HL-60 (cell line): Measurements from ENCODE around the gene SORL1.

Source experiments
- CTCF ChIP-seq: IDR thresholded peaks from one replicate; pipeline ENCODE4 v1.5.1; 2011; ENCODE audit warnings: low read length, control low read depth, inconsistent platforms; ENCODE audit not compliant: insufficient read depth
- GABPA ChIP-seq: IDR thresholded peaks from 2 replicates; pipeline ENCODE4 v1.6.1; 2012; ENCODE audit warnings: low read depth
- POLR2AphosphoS5 ChIP-seq: IDR thresholded peaks from 2 replicates; pipeline ENCODE4 v1.6.1; 2012; ENCODE audit warnings: low read depth
- SPI1 ChIP-seq: IDR thresholded peaks from 2 replicates; pipeline ENCODE4 v1.6.1; 2012; ENCODE audit warnings: low read depth, mild to moderate bottlenecking, borderline replicate concordance
- TF ChIP-seq, protein P1 (sequence below): IDR thresholded peaks from 2 replicates; pipeline ENCODE4 v1.6.1; 2012; ENCODE audit warnings: low read depth; ENCODE audit not compliant: insufficient replicate concordance

DNA sequence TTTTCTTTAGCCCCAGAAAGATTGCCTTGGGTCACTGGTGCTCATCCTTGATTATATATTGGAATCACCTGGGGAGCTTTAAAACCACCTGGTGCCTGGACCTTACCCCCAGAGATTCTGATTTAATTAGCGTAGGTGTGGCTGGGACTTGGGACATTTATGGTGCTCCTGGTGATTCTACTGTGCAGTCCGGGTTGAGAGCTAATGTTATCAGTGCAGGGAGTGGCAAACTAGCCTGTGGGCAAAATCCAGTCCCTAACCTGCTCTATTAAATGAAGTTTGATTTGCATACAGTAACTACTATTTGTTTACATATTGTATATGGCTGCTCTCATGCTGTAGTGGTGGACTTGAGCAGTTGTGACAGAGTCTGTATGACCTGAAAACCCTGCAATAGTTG is 134.6 kb downstream of the SORL1 start:
- TF ChIP-seq POLR2AphosphoS5 (no peak), CTCF (no peak), SPI1 (no peak), GABPA (no peak)
- TF ChIP-seq, protein P1, sequence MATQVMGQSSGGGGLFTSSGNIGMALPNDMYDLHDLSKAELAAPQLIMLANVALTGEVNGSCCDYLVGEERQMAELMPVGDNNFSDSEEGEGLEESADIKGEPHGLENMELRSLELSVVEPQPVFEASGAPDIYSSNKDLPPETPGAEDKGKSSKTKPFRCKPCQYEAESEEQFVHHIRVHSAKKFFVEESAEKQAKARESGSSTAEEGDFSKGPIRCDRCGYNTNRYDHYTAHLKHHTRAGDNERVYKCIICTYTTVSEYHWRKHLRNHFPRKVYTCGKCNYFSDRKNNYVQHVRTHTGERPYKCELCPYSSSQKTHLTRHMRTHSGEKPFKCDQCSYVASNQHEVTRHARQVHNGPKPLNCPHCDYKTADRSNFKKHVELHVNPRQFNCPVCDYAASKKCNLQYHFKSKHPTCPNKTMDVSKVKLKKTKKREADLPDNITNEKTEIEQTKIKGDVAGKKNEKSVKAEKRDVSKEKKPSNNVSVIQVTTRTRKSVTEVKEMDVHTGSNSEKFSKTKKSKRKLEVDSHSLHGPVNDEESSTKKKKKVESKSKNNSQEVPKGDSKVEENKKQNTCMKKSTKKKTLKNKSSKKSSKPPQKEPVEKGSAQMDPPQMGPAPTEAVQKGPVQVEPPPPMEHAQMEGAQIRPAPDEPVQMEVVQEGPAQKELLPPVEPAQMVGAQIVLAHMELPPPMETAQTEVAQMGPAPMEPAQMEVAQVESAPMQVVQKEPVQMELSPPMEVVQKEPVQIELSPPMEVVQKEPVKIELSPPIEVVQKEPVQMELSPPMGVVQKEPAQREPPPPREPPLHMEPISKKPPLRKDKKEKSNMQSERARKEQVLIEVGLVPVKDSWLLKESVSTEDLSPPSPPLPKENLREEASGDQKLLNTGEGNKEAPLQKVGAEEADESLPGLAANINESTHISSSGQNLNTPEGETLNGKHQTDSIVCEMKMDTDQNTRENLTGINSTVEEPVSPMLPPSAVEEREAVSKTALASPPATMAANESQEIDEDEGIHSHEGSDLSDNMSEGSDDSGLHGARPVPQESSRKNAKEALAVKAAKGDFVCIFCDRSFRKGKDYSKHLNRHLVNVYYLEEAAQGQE = no peak
